SK-N-MC (cell line): Measurements from ENCODE around the gene GALNT15.

Source experiments
- DNase-seq: peaks from one replicate; pipeline ENCODE4 v3.0.0-alpha.2; 2011; ENCODE audit warnings: low read depth, low spot score
- H3K27ac ChIP-seq: fragments of 200-600 bp; sonication (generic); 2 replicates; pipeline ENCODE4 v1.5.1; 2016; ENCODE audit warnings: mixed run types
- H3K36me3 ChIP-seq: fragments of 200-600 bp; sonication (generic); 2 replicates; pipeline ENCODE4 v1.6.1; 2017; ENCODE audit warnings: antibody characterized with exemption, low read length, mixed read lengths; ENCODE audit not compliant: insufficient read depth
- H3K4me3 ChIP-seq: fragments of 200-600 bp; sonication (generic); 2 replicates; pipeline ENCODE4 v1.5.1; 2016
- H3K9ac ChIP-seq: fragments of 200-600 bp; sonication (generic); 2 replicates; pipeline ENCODE4 v1.8.0; 2017; ENCODE audit warnings: mixed run types, mixed read lengths; ENCODE audit not compliant: insufficient read length
- H3K9me3 ChIP-seq: fragments of 200-600 bp; sonication (generic); 2 replicates; pipeline ENCODE4 v1.6.1; 2017; ENCODE audit warnings: low read depth, mild to moderate bottlenecking, antibody characterized with exemption, low read length, moderate library complexity, mixed read lengths
- EZH2 ChIP-seq: fragments of 200-600 bp; sonication (generic); IDR thresholded peaks from one replicate; pipeline ENCODE4 v1.6.1; 2017; ENCODE audit warnings: antibody characterized with exemption
- FOXP2 ChIP-seq: optimal IDR thresholded peaks from 2 replicates; pipeline ENCODE3; 2011; ENCODE audit warnings: mild to moderate bottlenecking, moderate library complexity; ENCODE audit not compliant: insufficient read depth; ENCODE audit errors: extremely low read length, control extremely low read depth
- POLR2AphosphoS5 ChIP-seq: IDR thresholded peaks from 2 replicates; pipeline ENCODE4 v1.6.1; 2012; ENCODE audit warnings: mild to moderate bottlenecking, low read depth, low read length, borderline replicate concordance

GALNT15 gene

DNA sequence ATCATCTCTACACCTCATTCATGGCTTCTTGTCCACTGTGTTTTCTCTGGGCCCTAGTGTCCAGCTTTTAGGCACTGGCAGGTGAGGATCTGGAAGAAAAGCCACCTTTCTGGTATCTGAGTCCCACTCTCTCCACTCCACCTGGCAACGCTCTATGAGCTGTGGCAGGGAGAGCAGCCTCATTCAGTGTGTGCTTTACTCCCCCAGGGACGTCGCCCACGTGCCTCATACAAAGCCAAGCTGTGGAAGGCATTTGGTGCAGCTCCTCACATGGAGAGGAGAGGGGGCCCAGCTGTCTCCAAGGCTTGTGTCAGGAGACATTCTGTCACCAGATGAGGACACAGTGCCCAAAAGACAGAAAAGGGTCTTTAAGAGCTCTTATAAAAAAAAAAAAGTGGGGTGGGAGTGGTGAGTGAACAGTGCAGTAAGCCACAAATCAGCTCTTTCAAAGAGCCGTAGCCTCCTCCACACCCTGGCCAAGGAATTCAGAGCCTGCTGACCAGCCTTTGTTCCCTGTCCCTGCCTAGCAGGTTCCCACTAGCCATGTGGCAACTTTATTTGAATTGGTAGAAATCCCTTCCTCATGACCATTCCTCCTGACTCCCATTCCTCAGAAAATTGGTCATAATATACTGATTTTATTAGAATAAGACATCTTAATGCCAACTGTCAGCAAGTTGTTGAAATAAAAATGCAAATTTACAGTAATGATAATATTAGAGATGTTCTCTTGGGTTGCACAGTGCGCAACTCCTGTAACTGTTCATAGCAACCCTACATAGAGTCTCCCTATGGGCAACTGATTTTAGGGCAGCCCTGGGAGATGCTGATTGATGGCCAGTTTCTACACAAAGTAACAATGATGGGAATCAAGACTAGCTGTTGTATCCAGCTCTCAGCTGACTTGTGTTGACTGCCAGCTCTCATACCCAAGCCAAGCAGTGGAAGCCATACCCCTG is 29.5 kb downstream of the GALNT15 start:
- no peaks in the 10 kb centered on the region for H3K36me3 ChIP-seq
- H3K9me3 ChIP-seq, result no peaks in the 10 kb centered on the region
- no peak for TF ChIP-seq FOXP2
- no peak for TF ChIP-seq POLR2AphosphoS5
- TF ChIP-seq EZH2, result no peak
- no peak overlapping the region for H3K27ac ChIP-seq
- H3K4me3 ChIP-seq, result no peak overlapping the region
- H3K9ac ChIP-seq, result no peak overlapping the region
- no peak for DNase-seq

DNA sequence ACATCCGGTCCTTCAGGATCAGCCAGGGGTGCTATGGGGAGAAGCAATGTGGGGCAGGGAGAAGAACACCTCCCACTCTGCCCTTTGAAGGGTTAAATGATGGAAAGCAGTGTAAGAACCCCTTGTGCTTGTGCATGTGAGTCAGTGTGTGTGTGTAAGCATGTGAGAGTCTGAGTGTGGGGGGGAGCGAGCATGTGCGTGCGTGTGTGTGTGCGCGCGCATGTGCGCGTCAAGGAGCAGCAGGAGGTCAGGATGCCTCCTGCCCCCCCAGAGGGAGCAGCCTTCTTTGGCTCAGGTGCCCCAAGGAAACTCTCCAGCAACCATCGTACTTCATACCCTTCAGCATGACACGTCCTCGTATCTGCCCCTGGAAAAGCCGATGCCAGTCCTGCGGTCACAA is 30.3 kb downstream of the GALNT15 start:
- Histone ChIP-seq H3K36me3 (no peaks in the 10 kb centered on the region), H3K27ac (no peak overlapping the region), H3K4me3 (no peak overlapping the region), H3K9me3 (no peaks in the 10 kb centered on the region), H3K9ac (no peak overlapping the region)
- no peak for DNase-seq
- TF ChIP-seq POLR2AphosphoS5, result no peak
- no peak for TF ChIP-seq EZH2
- no peak for TF ChIP-seq FOXP2

DNA sequence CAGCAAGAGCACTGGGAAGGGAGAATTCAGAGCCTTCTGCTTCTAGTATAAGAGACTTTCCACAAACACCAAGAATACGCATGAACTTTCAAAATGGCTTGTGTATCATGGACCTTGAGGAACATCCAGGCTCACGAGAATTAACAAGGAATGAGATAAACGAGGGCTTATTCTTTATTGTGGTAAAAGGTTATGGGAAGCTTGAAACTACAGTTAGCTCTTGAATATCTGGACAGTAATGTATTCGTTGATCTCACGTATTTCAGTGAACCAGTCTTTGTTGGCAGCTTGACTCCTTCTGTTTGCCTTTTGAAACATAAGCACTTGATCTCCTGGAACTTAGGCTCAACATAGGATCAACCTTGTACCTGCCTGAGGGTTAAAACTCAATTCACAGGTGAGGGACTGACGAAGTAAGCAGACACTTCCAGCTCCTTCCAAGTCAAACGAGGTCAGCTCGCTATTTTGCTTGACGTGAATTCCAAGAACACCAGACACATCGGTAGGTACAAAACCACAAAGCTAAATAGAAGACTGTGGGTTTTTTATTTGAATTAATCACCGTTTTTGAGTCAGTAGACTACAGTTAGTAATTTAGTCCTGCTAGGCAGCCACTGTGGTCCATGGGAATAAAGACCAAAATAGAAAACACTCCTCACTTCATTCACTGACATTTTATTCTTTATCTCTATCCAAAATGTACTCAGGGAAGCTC is 30.8 kb downstream of the GALNT15 start:
- H3K9me3 ChIP-seq, result no peaks in the 10 kb centered on the region
- TF ChIP-seq EZH2 (no peak), POLR2AphosphoS5 (no peak), FOXP2 (no peak)
- H3K4me3 ChIP-seq, result no peak overlapping the region
- H3K36me3 ChIP-seq, result no peaks in the 10 kb centered on the region
- no peak for DNase-seq
- no peak overlapping the region for H3K9ac ChIP-seq
- no peak overlapping the region for H3K27ac ChIP-seq

GRCh38 chr3:16207031-16207430 is 32.6 kb downstream of the GALNT15 start:
- no peak for DNase-seq
- H3K9ac ChIP-seq, result no peak overlapping the region
- no peak overlapping the region for H3K4me3 ChIP-seq
- TF ChIP-seq FOXP2 (no peak), POLR2AphosphoS5 (no peak), EZH2 (no peak)
- no peaks in the 10 kb centered on the region for H3K9me3 ChIP-seq
- H3K36me3 ChIP-seq, result no peaks in the 10 kb centered on the region
- H3K27ac ChIP-seq, result no peak overlapping the region

GRCh38 chr3:16211176-16211904 is 36.9 kb downstream of the GALNT15 start:
- Histone ChIP-seq H3K9me3 (no peaks in the 10 kb centered on the region), H3K27ac (no peak overlapping the region), H3K4me3 (no peak overlapping the region), H3K36me3 (no peaks in the 10 kb centered on the region), H3K9ac (no peak overlapping the region)
- no peak for DNase-seq
- TF ChIP-seq FOXP2 (no peak), POLR2AphosphoS5 (no peak), EZH2 (no peak)

DNA sequence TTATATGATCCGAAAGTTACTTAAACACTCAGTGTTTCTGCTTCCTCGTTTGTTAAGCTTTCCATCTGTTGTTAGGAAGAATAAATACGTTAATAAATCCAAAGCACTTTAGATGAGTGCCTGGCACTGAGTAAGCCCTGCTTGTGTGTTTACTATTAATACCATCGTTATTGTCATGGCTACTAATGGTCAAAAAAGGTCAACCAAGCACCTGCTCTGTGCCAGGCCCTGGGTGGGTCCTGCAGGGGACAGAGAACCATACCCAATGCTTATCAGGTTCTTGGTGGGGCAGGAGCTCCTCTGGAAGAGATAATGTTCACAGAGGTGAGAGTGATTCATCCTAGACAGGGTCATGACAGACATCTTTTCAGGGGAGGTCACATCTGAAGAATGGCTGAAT is 39.9 kb downstream of the GALNT15 start:
- Histone ChIP-seq H3K27ac (no peak overlapping the region), H3K9ac (no peak overlapping the region), H3K4me3 (no peak overlapping the region), H3K9me3 (no peaks in the 10 kb centered on the region), H3K36me3 (no peaks in the 10 kb centered on the region)
- no peak for DNase-seq
- TF ChIP-seq FOXP2 (no peak), EZH2 (no peak), POLR2AphosphoS5 (no peak)

- DNase-seq, result no peak
These were observed 42.0 kb downstream of the GALNT15 start for GRCh38 chr3:16216373-16216935.

More at GRCh38 chr3:16216373-16216935, 42.0 kb downstream of the GALNT15 start:
- no peak overlapping the region for H3K9ac ChIP-seq
- no peaks in the 10 kb centered on the region for H3K9me3 ChIP-seq
- no peaks in the 10 kb centered on the region for H3K36me3 ChIP-seq
- H3K4me3 ChIP-seq, result no peak overlapping the region
- TF ChIP-seq EZH2 (no peak), FOXP2 (no peak), POLR2AphosphoS5 (no peak)
- H3K27ac ChIP-seq, result no peak overlapping the region
